K562 (cell line): Measurements from ENCODE around the gene PHF3. TPM values are rescaled to one million over a fixed set of nuclear protein-coding genes. Genes with fewer than 3 reads are reported as not detected.

Experiments used
- ATAC-seq: fragments of 200-7000 bp; cut with Tn5 transposase; 3 replicates; pipeline ENCODE4 v1.9.1; 2020; ENCODE audit warnings: moderate library complexity
- BruUV-seq: library from RNA; stranded (reverse); fragments of 400-500 nt; replicated peaks from 2 replicates; lab custom pipeline; 2021; lab: Mats Ljungman, UMichigan
- CTCF ChIA-PET: fragments of 300-600 bp; formaldehyde crosslinking; extraction: SDS; loops from one replicate; lab custom pipeline; 2021; ENCODE audit warnings: low intra/inter-chr PET ratio; lab: Yijun Ruan, JAX
- POLR2A ChIA-PET: fragments of 300-600, 350-650 bp; sonication (Branson Sonifier 250); formaldehyde crosslinking; extraction: SDS; loops from one replicate; lab custom pipeline; 2021; ENCODE audit warnings: antibody characterized with exemption, inconsistent platforms; lab: Yijun Ruan, JAX
- DNase-seq, 4 experiments: peaks; one replicate each; pipeline versions ENCODE4 v3.0.0 to v3.0.0-alpha.2; 2011 to 2018; ENCODE audit warnings: low spot score in 3 of 4, mixed read lengths in 3 of 4; ENCODE audit errors: extremely low read depth in 1 of 4
- FAIRE-seq: peaks from 2 replicates; lab custom pipeline; 2011; peaks lifted over from hg19 to GRCh38; lab: Jason Lieb, UNC
- H2AFZ ChIP-seq: 2 replicates; pipeline ENCODE4 v1.6.0; 2011; ENCODE audit warnings: low read depth, low read length, control low read depth, inconsistent platforms
- H3K27ac ChIP-seq: fragments of 200-600 bp; 3 replicates; pipeline ENCODE4 v1.8.0; 2011; ENCODE audit warnings: low read depth, mild to moderate bottlenecking, control low read depth, inconsistent platforms, low read length, moderate library complexity, mixed read lengths; ENCODE audit errors: extremely low read depth
- H3K27me3 ChIP-seq, 2 experiments: fragments of 300-600 bp in 1 of 2; 2 replicates in 1 of 2; 3 replicates in 1 of 2; pipeline versions ENCODE4 v1.6.0 to v1.8.0; 2011; ENCODE audit warnings: inconsistent platforms in 2 of 2, low read length in 2 of 2, mild to moderate bottlenecking in 1 of 2, mixed read lengths in 1 of 2, moderate library complexity in 1 of 2; ENCODE audit not compliant: control insufficient read depth in 2 of 2, insufficient read depth in 2 of 2
- H3K36me3 ChIP-seq: fragments of 300-600 bp; 3 replicates; pipeline ENCODE4 v1.8.0; 2011; ENCODE audit warnings: mild to moderate bottlenecking, low read length, inconsistent platforms; ENCODE audit not compliant: control insufficient read depth, insufficient read depth
- H3K4me1 ChIP-seq, 2 experiments: fragments of 200-600 bp in 1 of 2; replicated peaks in 1 of 2; 2 replicates in 1 of 2; 3 replicates in 1 of 2; pipeline versions ENCODE4 v1.5.1 to v1.8.0; 2011; ENCODE audit warnings: inconsistent platforms in 2 of 2, low read length in 2 of 2, mild to moderate bottlenecking in 1 of 2, mixed read lengths in 1 of 2, moderate library complexity in 1 of 2; ENCODE audit not compliant: control insufficient read depth in 2 of 2, insufficient read depth in 2 of 2
- H3K4me2 ChIP-seq: 2 replicates; pipeline ENCODE4 v1.6.1; 2011; ENCODE audit warnings: low read length, control low read depth, inconsistent platforms, mixed read lengths; ENCODE audit not compliant: insufficient read depth
- H3K4me3 ChIP-seq: fragments of 200-600 bp; sonication (generic), shearing (Covaris generic); 2 replicates; pipeline ENCODE4 v1.5.1; 2016; ENCODE audit warnings: control low read depth, inconsistent platforms
- H3K79me2 ChIP-seq: fragments of 200-600 bp; 3 replicates; pipeline ENCODE4 v1.8.0; 2011; ENCODE audit warnings: low read length, inconsistent platforms; ENCODE audit not compliant: control insufficient read depth, insufficient read depth
- H3K9ac ChIP-seq, 2 experiments: 2 replicates each; pipeline versions ENCODE4 v1.6.0 to v1.6.1; 2011; ENCODE audit warnings: low read depth in 2 of 2, low read length in 2 of 2, control low read depth in 1 of 2, inconsistent platforms in 1 of 2, mild to moderate bottlenecking in 1 of 2, mixed read lengths in 1 of 2; ENCODE audit not compliant: insufficient read depth in 1 of 2
- H3K9me1 ChIP-seq: one replicate; pipeline ENCODE4 v1.6.0; 2011; ENCODE audit warnings: inconsistent platforms, mild to moderate bottlenecking, low read length, moderate library complexity; ENCODE audit not compliant: control insufficient read depth, insufficient read depth
- H3K9me3 ChIP-seq: replicated peaks from 2 replicates; pipeline ENCODE4 v1.5.1; 2011; ENCODE audit warnings: low read depth, low read length, inconsistent platforms; ENCODE audit not compliant: control insufficient read depth, insufficient read depth
- H4K20me1 ChIP-seq: replicated peaks from 2 replicates; pipeline ENCODE4 v1.6.1; 2011; ENCODE audit warnings: low read length, inconsistent platforms, mixed read lengths; ENCODE audit not compliant: control insufficient read depth, insufficient read depth
- HNRNPL ChIP-seq: fragments of 200-400 bp; formaldehyde crosslinking; IDR thresholded peaks from 2 replicates; pipeline ENCODE4 v1.6.1; 2017; ENCODE audit warnings: low read depth, mild to moderate bottlenecking, low read length
- RBM34 ChIP-seq: fragments of 200-400 bp; formaldehyde crosslinking; IDR thresholded peaks from 2 replicates; pipeline ENCODE4 v1.6.1; 2018; ENCODE audit warnings: low read length, borderline replicate concordance; ENCODE audit not compliant: insufficient read depth
- RFX7 ChIP-seq: fragments of 250-450 bp; sonication (Bioruptor Pico); IDR thresholded peaks from 2 replicates; pipeline ENCODE4 v1.5.1; 2021; ENCODE audit warnings: mild to moderate bottlenecking
- SAP30 ChIP-seq: fragments of 200-600 bp; sonication (generic); IDR thresholded peaks from 2 replicates; pipeline ENCODE4 v1.6.1; 2012; ENCODE audit warnings: borderline replicate concordance, low read depth, mild to moderate bottlenecking, moderate library complexity, low read length, control low read depth, inconsistent platforms; ENCODE audit not compliant: insufficient read depth, poor library complexity, severe bottlenecking
- TARDBP ChIP-seq: fragments of 450-650 bp; IDR thresholded peaks from 2 replicates; pipeline ENCODE4 v1.6.1; 2016
- ZNF589 ChIP-seq: fragments of 200-800 bp; sonication (Bioruptor generic); IDR thresholded peaks from 2 replicates; pipeline ENCODE4 v1.6.1; 2016; ENCODE audit warnings: low read depth, missing genetic modification characterization, missing compliant biosample characterization
- in situ Hi-C: fragments of 300-500 bp; cut with MboI; formaldehyde crosslinking; loops from 4 replicates; pipeline ENCODE4 v1.15.0; 2018; ENCODE audit warnings: inconsistent platforms, mixed read lengths
- intact Hi-C: fragments of 100-400 bp; cut with micrococcal nuclease; formaldehyde crosslinking; loops from 2 replicates; pipeline ENCODE4 v1.14.2; 2022
- polyA plus RNA-seq, 8 experiments: library from polyadenylated mRNA; depleted of rRNA in 4 of 8; stranded (reverse) in 5 of 8; unstranded in 3 of 8; fragments of >200 nt; fragmentation: Nextera tagmentation in 2 of 8; fragmentation: Illumina TruSeq in 1 of 8; extraction: Ambion mirVana in 2 of 8; extraction: Trizol in 1 of 8; gene quantifications; 2 replicates each; pipeline versions ENCODE4 v1.2.1 to v1.2.3, GENCODE V29; 2011 to 2014; ENCODE audit warnings: inconsistent platforms in 1 of 8, missing spikeins in 1 of 8
- total RNA-seq, 7 experiments: library from RNA; depleted of rRNA in 6 of 7; stranded (reverse); fragments of >200 nt in 6 of 7; fragmentation: Illumina TruSeq in 2 of 7; extraction: Trizol in 2 of 7; gene quantifications; 2 replicates each; pipeline versions ENCODE4 v1.2.1 to v1.2.3, GENCODE V29; 2011 to 2021; ENCODE audit warnings: low replicate concordance in 1 of 7
- TF ChIP-seq, protein P1 (sequence below): fragments of 450-650 bp; IDR thresholded peaks from 2 replicates; pipeline ENCODE4 v1.6.1; 2016; ENCODE audit warnings: low read depth, mild to moderate bottlenecking, moderate library complexity
- TF ChIP-seq, protein P2 (sequence below): sonication (generic); formaldehyde crosslinking; IDR thresholded peaks from 2 replicates; pipeline ENCODE4 v1.4.0; 2020; ENCODE audit warnings: mild to moderate bottlenecking, missing genetic modification reagents
- TF ChIP-seq, protein P3 (sequence below): fragments of 450-650 bp; formaldehyde crosslinking; IDR thresholded peaks from 2 replicates; pipeline ENCODE4 v1.4.0; 2020; ENCODE audit warnings: mild to moderate bottlenecking, mixed read lengths

Gene PHF3
- total and polyA plus RNA-seq, 9 of the 15 experiments (the other 6 are each of a cell fraction or from before 2014, with no cell fraction given), result 8.1 to 51.2 (median 30.9) TPM

DNA sequence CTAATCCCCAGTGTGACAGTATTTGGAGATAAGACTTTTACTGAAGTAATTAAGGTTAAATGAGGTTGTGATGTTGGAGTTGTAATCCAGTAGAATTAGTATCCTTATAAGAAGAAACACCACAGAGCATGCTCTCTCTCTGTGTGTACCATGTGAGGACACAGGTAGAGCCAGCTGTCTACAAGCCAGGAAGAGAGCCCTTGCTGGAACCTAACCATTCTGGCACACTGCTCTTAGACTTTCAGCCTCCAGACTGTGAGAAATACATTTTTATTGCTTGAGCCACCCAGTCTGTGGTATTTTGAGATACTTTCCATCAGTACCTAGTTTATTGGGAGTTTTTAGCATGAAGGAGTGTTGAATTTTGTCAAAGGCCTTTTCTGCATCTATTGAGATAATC is 110.2 kb downstream of the PHF3 start:
- Histone ChIP-seq H3K4me2 (no peak overlapping the region), H3K4me3 (no peak overlapping the region), H2AFZ (no peak overlapping the region), H3K27ac (no peak overlapping the region), H3K9me1 (no peaks in the 10 kb centered on the region), H3K9me3 (no peaks in the 10 kb centered on the region), H3K4me1 (no peaks in the 10 kb centered on the region), H3K36me3 (no peaks in the 10 kb centered on the region), H3K79me2 (no peaks in the 10 kb centered on the region), H4K20me1 (no peaks in the 10 kb centered on the region), H3K27me3 (no peaks in the 10 kb centered on the region), H3K9ac (no peak overlapping the region)
- ChIA-PET CTCF (no interaction called here), POLR2A (no interaction called here)
- ATAC-seq (no peak), DNase-seq (no peak), FAIRE-seq (no peak)
- intact Hi-C loops, result no loop called here
- TF ChIP-seq ZNF589 (no peak), RFX7 (CRISPR knock-in tag) (no peak), TARDBP (no peak), SAP30 (no peak), RBM34 (no peak), HNRNPL (no peak)
- TF ChIP-seq, protein P1, sequence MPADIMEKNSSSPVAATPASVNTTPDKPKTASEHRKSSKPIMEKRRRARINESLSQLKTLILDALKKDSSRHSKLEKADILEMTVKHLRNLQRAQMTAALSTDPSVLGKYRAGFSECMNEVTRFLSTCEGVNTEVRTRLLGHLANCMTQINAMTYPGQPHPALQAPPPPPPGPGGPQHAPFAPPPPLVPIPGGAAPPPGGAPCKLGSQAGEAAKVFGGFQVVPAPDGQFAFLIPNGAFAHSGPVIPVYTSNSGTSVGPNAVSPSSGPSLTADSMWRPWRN, result no peak
- TF ChIP-seq, protein P2, sequence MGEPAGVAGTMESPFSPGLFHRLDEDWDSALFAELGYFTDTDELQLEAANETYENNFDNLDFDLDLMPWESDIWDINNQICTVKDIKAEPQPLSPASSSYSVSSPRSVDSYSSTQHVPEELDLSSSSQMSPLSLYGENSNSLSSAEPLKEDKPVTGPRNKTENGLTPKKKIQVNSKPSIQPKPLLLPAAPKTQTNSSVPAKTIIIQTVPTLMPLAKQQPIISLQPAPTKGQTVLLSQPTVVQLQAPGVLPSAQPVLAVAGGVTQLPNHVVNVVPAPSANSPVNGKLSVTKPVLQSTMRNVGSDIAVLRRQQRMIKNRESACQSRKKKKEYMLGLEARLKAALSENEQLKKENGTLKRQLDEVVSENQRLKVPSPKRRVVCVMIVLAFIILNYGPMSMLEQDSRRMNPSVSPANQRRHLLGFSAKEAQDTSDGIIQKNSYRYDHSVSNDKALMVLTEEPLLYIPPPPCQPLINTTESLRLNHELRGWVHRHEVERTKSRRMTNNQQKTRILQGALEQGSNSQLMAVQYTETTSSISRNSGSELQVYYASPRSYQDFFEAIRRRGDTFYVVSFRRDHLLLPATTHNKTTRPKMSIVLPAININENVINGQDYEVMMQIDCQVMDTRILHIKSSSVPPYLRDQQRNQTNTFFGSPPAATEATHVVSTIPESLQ (CRISPR knock-in tag), result no peak
- TF ChIP-seq, protein P3, sequence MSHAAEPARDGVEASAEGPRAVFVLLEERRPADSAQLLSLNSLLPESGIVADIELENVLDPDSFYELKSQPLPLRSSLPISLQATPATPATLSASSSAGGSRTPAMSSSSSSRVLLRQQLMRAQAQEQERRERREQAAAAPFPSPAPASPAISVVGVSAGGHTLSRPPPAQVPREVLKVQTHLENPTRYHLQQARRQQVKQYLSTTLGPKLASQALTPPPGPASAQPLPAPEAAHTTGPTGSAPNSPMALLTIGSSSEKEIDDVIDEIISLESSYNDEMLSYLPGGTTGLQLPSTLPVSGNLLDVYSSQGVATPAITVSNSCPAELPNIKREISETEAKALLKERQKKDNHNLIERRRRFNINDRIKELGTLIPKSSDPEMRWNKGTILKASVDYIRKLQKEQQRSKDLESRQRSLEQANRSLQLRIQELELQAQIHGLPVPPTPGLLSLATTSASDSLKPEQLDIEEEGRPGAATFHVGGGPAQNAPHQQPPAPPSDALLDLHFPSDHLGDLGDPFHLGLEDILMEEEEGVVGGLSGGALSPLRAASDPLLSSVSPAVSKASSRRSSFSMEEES (CRISPR knock-in tag), result no peak
- BruUV-seq, result no TSS peak
- in situ Hi-C loops, result no loop called here
